ENCODE data around the gene KIAA0753. TPM values are rescaled to one million over a fixed set of nuclear protein-coding genes. Genes with fewer than 3 reads are reported as not detected.

Gene KIAA0753
- total and polyA plus RNA-seq, 9 of the 15 experiments (the other 6 are each of a cell fraction or from before 2014, with no cell fraction given), result 2.0 to 9.0 (median 6.9) TPM

DNA sequence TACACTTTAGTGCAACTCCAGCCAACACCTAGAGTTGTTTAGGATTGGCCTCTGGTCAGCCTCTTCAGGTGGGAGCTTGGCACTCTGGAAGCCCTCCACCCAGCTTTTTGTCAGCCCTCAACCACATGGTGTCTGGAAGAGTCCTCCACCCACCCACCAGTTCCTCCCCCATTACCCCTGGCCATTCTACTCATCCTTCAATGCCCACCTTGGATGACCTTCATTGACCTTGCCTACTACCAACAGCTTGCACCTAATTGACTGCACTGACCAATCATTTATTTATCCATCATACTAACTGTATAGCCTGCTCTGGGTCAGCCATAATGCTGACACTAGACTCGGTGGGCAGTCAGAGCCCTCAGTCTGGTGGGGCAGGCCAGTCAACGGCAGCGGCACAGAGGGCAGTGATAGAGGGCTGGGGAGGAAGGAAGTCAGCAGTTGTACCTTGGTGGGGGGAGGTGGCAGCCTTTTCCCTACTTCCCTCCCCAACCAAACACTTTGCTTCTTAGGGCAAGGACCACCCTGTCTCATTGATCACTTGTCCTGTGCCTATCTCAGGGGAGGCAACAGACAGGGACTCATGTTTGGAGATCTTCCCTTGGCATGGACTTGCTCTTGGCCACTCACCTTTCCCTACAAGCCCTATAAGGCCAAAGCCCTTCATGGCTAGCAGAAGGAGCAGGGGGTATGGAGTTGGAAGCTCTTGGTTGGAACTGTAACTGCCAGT lies 43.4 kb upstream of the KIAA0753 start:
- WGBS (ENCODE audit: insufficient coverage, low coverage, missing lambda C conversion rate), result 0% methylated on average over 3 of the region's 3 CpGs
- Histone ChIP-seq H3K79me2 (ENCODE audit: control insufficient read depth, insufficient read depth, low read length) (no peaks in the 10 kb centered on the region), H3K27me3 (ENCODE audit: control insufficient read depth in 2 of 2, insufficient read depth in 2 of 2, low read length in 2 of 2) (peaks cover 8 to 35% of the 10 kb centered on the region in 2 experiments; a peak in 4 of 5 replicates), H4K20me1 (replicated peaks; ENCODE audit: control insufficient read depth, insufficient read depth, low read length) (no peaks in the 10 kb centered on the region), H2AFZ (ENCODE audit: low read depth, low read length) (no peak overlapping the region), H3K4me3 (no peak overlapping the region), H3K4me2 (ENCODE audit: insufficient read depth, low read length) (no peak overlapping the region), H3K9me1 (ENCODE audit: control insufficient read depth, insufficient read depth, low read length) (no peaks in the 10 kb centered on the region), H3K9me3 (replicated peaks; ENCODE audit: control insufficient read depth, insufficient read depth, low read depth, low read length) (no peaks in the 10 kb centered on the region), H3K27ac (ENCODE audit: extremely low read depth, low read depth, low read length) (no peak overlapping the region), H3K9ac (ENCODE audit: insufficient read depth in 1 of 2, low read depth in 2 of 2, low read length in 2 of 2) (no peak overlapping the region), H3K4me1 (replicated peaks in 1 of 2; ENCODE audit: control insufficient read depth in 2 of 2, insufficient read depth in 2 of 2, low read length in 2 of 2) (no peaks in the 10 kb centered on the region), H3K36me3 (ENCODE audit: control insufficient read depth, insufficient read depth, low read length) (no peaks in the 10 kb centered on the region)
- CTCF ChIA-PET (ENCODE audit: low intra/inter-chr PET ratio), result no interaction called here
- POLR2A ChIA-PET, result no interaction called here
- BruUV-seq (replicated peaks), result no TSS peak
- TF ChIP-seq ZNF444 (CRISPR knock-in tag; IDR thresholded peaks at IDR 0.05) (no peak), COPS2 (conservative IDR thresholded peaks at IDR 0.05) (no peak)
- TF ChIP-seq, protein P1, sequence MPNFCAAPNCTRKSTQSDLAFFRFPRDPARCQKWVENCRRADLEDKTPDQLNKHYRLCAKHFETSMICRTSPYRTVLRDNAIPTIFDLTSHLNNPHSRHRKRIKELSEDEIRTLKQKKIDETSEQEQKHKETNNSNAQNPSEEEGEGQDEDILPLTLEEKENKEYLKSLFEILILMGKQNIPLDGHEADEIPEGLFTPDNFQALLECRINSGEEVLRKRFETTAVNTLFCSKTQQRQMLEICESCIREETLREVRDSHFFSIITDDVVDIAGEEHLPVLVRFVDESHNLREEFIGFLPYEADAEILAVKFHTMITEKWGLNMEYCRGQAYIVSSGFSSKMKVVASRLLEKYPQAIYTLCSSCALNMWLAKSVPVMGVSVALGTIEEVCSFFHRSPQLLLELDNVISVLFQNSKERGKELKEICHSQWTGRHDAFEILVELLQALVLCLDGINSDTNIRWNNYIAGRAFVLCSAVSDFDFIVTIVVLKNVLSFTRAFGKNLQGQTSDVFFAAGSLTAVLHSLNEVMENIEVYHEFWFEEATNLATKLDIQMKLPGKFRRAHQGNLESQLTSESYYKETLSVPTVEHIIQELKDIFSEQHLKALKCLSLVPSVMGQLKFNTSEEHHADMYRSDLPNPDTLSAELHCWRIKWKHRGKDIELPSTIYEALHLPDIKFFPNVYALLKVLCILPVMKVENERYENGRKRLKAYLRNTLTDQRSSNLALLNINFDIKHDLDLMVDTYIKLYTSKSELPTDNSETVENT (CRISPR knock-in tag; IDR thresholded peaks at IDR 0.05), result no peak
- intact Hi-C loops (cut with micrococcal nuclease), result no loop called here
- DNase-seq (ENCODE audit: extremely low read depth in 1 of 4, low spot score in 3 of 4), result no peak
- ATAC-seq, result no peak
- in situ Hi-C loops (cut with MboI), result no loop called here
- no peak for FAIRE-seq

Data from K562 (cell line).